Heart left ventricle (tissue), 13 donors: ENCODE data around the gene DCAF6.

Experiments
- CTCF ChIP-seq, 12 donors: fragments of 200-600 bp; sonication (generic) in 4 of 12; IDR thresholded peaks; one replicate each; pipeline versions ENCODE4 v1.5.0 to v1.8.0; 2018 to 2022; ENCODE audit warnings: antibody characterized with exemption in 12 of 12, mild to moderate bottlenecking in 5 of 12
- POLR2A ChIP-seq, 2 donors: fragments of 450-650 bp; IDR thresholded peaks; one replicate each; pipeline ENCODE4 v1.6.1; 2017; ENCODE audit warnings: antibody characterized with exemption in 2 of 2, mild to moderate bottlenecking in 2 of 2, moderate library complexity in 2 of 2
- donor health status: ischemic (EF 13 %, LVEDD 7.1; RV severe dilation, severe dysfunction).
- donor health status: DM: no; HTN: yes; CAD: no.
- donor health status: DM: no; HTN: no; CAD: no.
- donor health status: ischemic (EF 25% LVEDD 6.9; RV normal size, moderate dysfunction).
- donor health status: ischemic (EF 25% LVEDD 5.7; RV mildly dilated, moderate dysfunction).
- donor health status: ischemic (EF 35%, LVEDD 5.7; RV mildly dilated, moderate dysfunction).
- donor health status: nonischemic (EF 11% LVEDD 7.7; RV severe dilation, severe dysfunction).
- donor health status: DM: yes; HTN: yes; CAD: no.
- donor health status: PGD.
- donor health status: ischemic (EF 29% LVEDD 5.4; RV normal size, mild dysfunction).
- donor health status: nonischemic (EF 23%, LVEDD 6.1; RV moderate dilation, normal function).

GRCh38 chr1:168104535-168104934 lies 168.1 kb downstream of the DCAF6 start:
- no peak for TF ChIP-seq POLR2A (IDR thresholded peaks at IDR 0.05)
- TF ChIP-seq CTCF (IDR thresholded peaks at IDR 0.05): no peak
